Activated naive CD4-positive, alpha-beta T cell treated with anti-CD3 and anti-CD28 coated beads, Interleukin-2, amount 50 U/mL, for 72 hours (primary cell): Measurements from ENCODE around the gene ARRB1. TPM values are rescaled to one million over a fixed set of nuclear protein-coding genes. Genes with fewer than 3 reads are reported as not detected.
A peak's percentile ranks its signal among the peaks of the same experiment; 100 is the strongest.
"Not testable (repeated sequence)": the region's sequence is repeated elsewhere in the genome, so short reads cannot be mapped to it uniquely, and the experiment has no call there.

Source experiments
- ATAC-seq, 2 donors: fragments of 150-1000 bp; cut with Tn5 transposase; 2 replicates each; pipeline ENCODE4 v1.10.0; 2021; ENCODE audit warnings: mild to moderate bottlenecking in 2 of 2, moderate library complexity in 2 of 2
- DNase-seq, 2 donors: peaks; one replicate each; pipeline ENCODE4 v3.0.0; 2021 to 2022; ENCODE audit warnings: low spot score in 2 of 2
- H3K27ac Mint-ChIP-seq, 2 donors: one replicate each; pipeline ENCODE4 v1.8.0; 2022; ENCODE audit warnings: mild to moderate bottlenecking in 2 of 2, mixed read lengths in 2 of 2
- H3K36me3 Mint-ChIP-seq, 2 donors: one replicate each; pipeline ENCODE4 v1.8.0; 2022; ENCODE audit warnings: mixed read lengths in 2 of 2
- H3K9me3 Mint-ChIP-seq, 2 donors: one replicate each; pipeline ENCODE4 v1.8.0; 2022; ENCODE audit warnings: mixed read lengths in 2 of 2
- total RNA-seq, 2 donors: library from RNA; stranded (reverse); gene quantifications; one replicate each; pipeline ENCODE4 v1.2.3, GENCODE V29; 2022

Gene ARRB1
- total RNA-seq, 2 donors from 2014 or later: 11.5 to 28.9 TPM

- H3K9me3 Mint-ChIP-seq: no peaks in the 10 kb centered on the region
- DNase-seq (peak; percentile 76 to 81), ATAC-seq (peak; percentile 76 to 78)
- peaks cover 0 to 4% of the 10 kb centered on the region in 2 donors for H3K36me3 Mint-ChIP-seq
- peak overlapping the region in 1 of 2 donors; percentile 15 for H3K27ac Mint-ChIP-seq
These were observed 71.2 kb downstream of the ARRB1 start for GRCh38 chr11:75280227-75280701.

- no peaks in the 10 kb centered on the region for H3K9me3 Mint-ChIP-seq
- H3K36me3 Mint-ChIP-seq: peaks cover 0 to 5% of the 10 kb centered on the region in 2 donors
- peak in 1 of 2 donors; percentile 23 for DNase-seq
- ATAC-seq: no peak
- H3K27ac Mint-ChIP-seq: peak overlapping the region in 1 of 2 donors; percentile 23
These were observed 72.2 kb downstream of the ARRB1 start for GRCh38 chr11:75279273-75279672.

- Mint-ChIP-seq H3K9me3 (no peaks in the 10 kb centered on the region), H3K36me3 (peaks cover 0 to 5% of the 10 kb centered on the region in 2 donors), H3K27ac (peak overlapping the region; percentile 59 to 82)
- DNase-seq: peak in 1 of 2 donors; percentile 47
- no peak for ATAC-seq
These were observed 73.3 kb downstream of the ARRB1 start for GRCh38 chr11:75277991-75278790.

- Mint-ChIP-seq H3K36me3 (peaks cover 0 to 5% of the 10 kb centered on the region in 2 donors), H3K27ac (peak overlapping the region; percentile 82 to 90), H3K9me3 (no peaks in the 10 kb centered on the region)
- ATAC-seq (no peak), DNase-seq (peak in 1 of 2 donors; percentile 34)
These were observed 74.2 kb downstream of the ARRB1 start for GRCh38 chr11:75277211-75277805.

- H3K9me3 Mint-ChIP-seq: no peaks in the 10 kb centered on the region
- peak in 1 of 2 donors; percentile 48 for DNase-seq
- peaks cover 0 to 5% of the 10 kb centered on the region in 2 donors for H3K36me3 Mint-ChIP-seq
- no peak for ATAC-seq
- H3K27ac Mint-ChIP-seq: peak overlapping the region; percentile 82 to 90
These were observed 74.8 kb downstream of the ARRB1 start for GRCh38 chr11:75276686-75277085.

- Mint-ChIP-seq H3K9me3 (no peaks in the 10 kb centered on the region), H3K36me3 (peaks cover 0 to 5% of the 10 kb centered on the region in 2 donors), H3K27ac (peak overlapping the region; percentile 82 to 90)
- ATAC-seq: no peak
- DNase-seq: no peak
These were observed 75.3 kb downstream of the ARRB1 start for GRCh38 chr11:75276186-75276585.

- peak overlapping the region; percentile 82 to 93 for H3K27ac Mint-ChIP-seq
- peak; percentile 65 to 82 for ATAC-seq
- DNase-seq: peak in 1 of 2 donors; percentile 58
- H3K9me3 Mint-ChIP-seq: no peaks in the 10 kb centered on the region
- H3K36me3 Mint-ChIP-seq: peaks cover 0 to 5% of the 10 kb centered on the region in 2 donors
These were observed 75.9 kb downstream of the ARRB1 start for GRCh38 chr11:75275581-75275980.

GRCh38 chr11:75274716-75275115 is 76.7 kb downstream of the ARRB1 start:
- not testable (repeated sequence) for H3K9me3 Mint-ChIP-seq, H3K36me3 Mint-ChIP-seq, ATAC-seq, DNase-seq
- H3K27ac Mint-ChIP-seq: peak overlapping the region in 1 of 2 donors; percentile 82

GRCh38 chr11:75273411-75274391 is 77.8 kb downstream of the ARRB1 start:
- no peak for ATAC-seq
- no peaks in the 10 kb centered on the region for H3K9me3 Mint-ChIP-seq
- H3K36me3 Mint-ChIP-seq: peaks cover 0 to 5% of the 10 kb centered on the region in 2 donors
- DNase-seq: peak in 1 of 2 donors; percentile 53
- peak overlapping the region in 1 of 2 donors; percentile 63 for H3K27ac Mint-ChIP-seq

GRCh38 chr11:75272821-75273301 is 78.6 kb downstream of the ARRB1 start:
- DNase-seq: peak in 1 of 2 donors; percentile 31
- no peaks in the 10 kb centered on the region for H3K9me3 Mint-ChIP-seq
- peaks cover 0 to 5% of the 10 kb centered on the region in 2 donors for H3K36me3 Mint-ChIP-seq
- peak overlapping the region in 1 of 2 donors; percentile 63 for H3K27ac Mint-ChIP-seq
- no peak for ATAC-seq

- ATAC-seq (no peak), DNase-seq (peak in 1 of 2 donors; percentile 14)
- peaks cover 0 to 5% of the 10 kb centered on the region in 2 donors for H3K36me3 Mint-ChIP-seq
- H3K27ac Mint-ChIP-seq: peak overlapping the region in 1 of 2 donors; percentile 63
- no peaks in the 10 kb centered on the region for H3K9me3 Mint-ChIP-seq
These were observed 79.1 kb downstream of the ARRB1 start for GRCh38 chr11:75272391-75272790.

- H3K27ac Mint-ChIP-seq: peak overlapping the region in 1 of 2 donors; percentile 96
- no peaks in the 10 kb centered on the region for H3K9me3 Mint-ChIP-seq
- H3K36me3 Mint-ChIP-seq: peaks cover 0 to 5% of the 10 kb centered on the region in 2 donors
- DNase-seq: no peak
- ATAC-seq: no peak
These were observed 79.7 kb downstream of the ARRB1 start for GRCh38 chr11:75271730-75272129.

- Mint-ChIP-seq H3K27ac (peak overlapping the region; percentile 7 to 16), H3K36me3 (peaks cover 0 to 5% of the 10 kb centered on the region in 2 donors), H3K9me3 (no peaks in the 10 kb centered on the region)
- DNase-seq (no peak), ATAC-seq (no peak)
These were observed 80.5 kb downstream of the ARRB1 start for GRCh38 chr11:75270896-75271418.

- DNase-seq (no peak), ATAC-seq (no peak)
- Mint-ChIP-seq H3K36me3 (no peaks in the 10 kb centered on the region), H3K9me3 (no peaks in the 10 kb centered on the region), H3K27ac (no peak overlapping the region)
These were observed 81.6 kb downstream of the ARRB1 start for GRCh38 chr11:75269896-75270295.

GRCh38 chr11:75269367-75269660 is 82.1 kb downstream of the ARRB1 start:
- DNase-seq: no peak
- ATAC-seq: no peak
- no peak overlapping the region for H3K27ac Mint-ChIP-seq
- H3K9me3 Mint-ChIP-seq: no peaks in the 10 kb centered on the region
- no peaks in the 10 kb centered on the region for H3K36me3 Mint-ChIP-seq
